Measurements from ENCODE around the gene PIAS1.
A peak's percentile ranks its signal among the peaks of the same experiment; 100 is the strongest.

PIAS1 gene

DNA sequence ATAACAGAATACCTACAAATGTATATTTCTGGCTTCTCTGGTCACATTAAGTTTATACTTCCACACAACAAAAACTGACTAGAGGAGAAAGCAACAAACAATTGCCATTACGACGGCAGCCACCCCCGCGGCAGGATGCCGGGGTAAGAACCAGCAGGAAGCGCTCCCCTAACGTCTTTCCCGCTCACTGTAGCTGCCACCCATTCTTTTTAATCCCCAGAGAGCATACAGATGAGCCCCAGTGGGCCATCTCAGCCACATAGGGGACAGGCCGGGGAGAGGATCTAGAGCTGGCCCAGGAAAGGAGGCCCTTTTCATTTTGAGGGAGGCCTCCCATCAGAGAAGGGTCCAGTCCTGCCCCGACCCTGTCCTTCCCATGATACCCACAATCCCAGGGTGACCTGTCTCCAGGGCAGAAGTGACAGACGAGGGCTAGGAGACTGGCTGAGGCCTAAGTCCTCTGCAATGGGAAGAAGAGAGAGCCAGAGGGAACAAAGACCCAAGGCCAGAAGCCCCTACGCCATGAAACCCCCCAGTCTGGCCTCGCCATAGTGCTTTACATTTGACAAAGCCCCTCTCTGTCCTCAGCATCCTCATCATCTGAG, 154.6 kb downstream of the PIAS1 start (continued):
- no peak for TF ChIP-seq ZNF404 (tag by site-specific recombination; IDR thresholded peaks at IDR 0.05)
- TF ChIP-seq BCL11A (tag by site-specific recombination; IDR thresholded peaks at IDR 0.05; ENCODE audit: low read depth) = no peak
- TF ChIP-seq, protein P1, sequence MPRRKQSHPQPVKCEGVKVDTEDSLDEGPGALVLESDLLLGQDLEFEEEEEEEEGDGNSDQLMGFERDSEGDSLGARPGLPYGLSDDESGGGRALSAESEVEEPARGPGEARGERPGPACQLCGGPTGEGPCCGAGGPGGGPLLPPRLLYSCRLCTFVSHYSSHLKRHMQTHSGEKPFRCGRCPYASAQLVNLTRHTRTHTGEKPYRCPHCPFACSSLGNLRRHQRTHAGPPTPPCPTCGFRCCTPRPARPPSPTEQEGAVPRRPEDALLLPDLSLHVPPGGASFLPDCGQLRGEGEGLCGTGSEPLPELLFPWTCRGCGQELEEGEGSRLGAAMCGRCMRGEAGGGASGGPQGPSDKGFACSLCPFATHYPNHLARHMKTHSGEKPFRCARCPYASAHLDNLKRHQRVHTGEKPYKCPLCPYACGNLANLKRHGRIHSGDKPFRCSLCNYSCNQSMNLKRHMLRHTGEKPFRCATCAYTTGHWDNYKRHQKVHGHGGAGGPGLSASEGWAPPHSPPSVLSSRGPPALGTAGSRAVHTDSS (tag by site-specific recombination; IDR thresholded peaks at IDR 0.05) = no peak
- TF ChIP-seq ZNF398 (tag by site-specific recombination; IDR thresholded peaks at IDR 0.05) = no peak
- TF ChIP-seq, protein P2, sequence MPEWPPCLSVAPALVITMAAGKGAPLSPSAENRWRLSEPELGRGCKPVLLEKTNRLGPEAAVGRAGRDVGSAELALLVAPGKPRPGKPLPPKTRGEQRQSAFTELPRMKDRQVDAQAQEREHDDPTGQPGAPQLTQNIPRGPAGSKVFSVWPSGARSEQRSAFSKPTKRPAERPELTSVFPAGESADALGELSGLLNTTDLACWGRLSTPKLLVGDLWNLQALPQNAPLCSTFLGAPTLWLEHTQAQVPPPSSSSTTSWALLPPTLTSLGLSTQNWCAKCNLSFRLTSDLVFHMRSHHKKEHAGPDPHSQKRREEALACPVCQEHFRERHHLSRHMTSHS (tag by site-specific recombination; IDR thresholded peaks at IDR 0.05) = no peak

GRCh38 chr15:68209272-68209671, 155.2 kb downstream of the PIAS1 start:
- Histone ChIP-seq H3K4me1 (ENCODE audit: control insufficient read depth, insufficient read depth, low read length) (no peaks in the 10 kb centered on the region), H3K4me3 (ENCODE audit: low read depth, low read length) (no peak overlapping the region), H3K27ac (ENCODE audit: extremely low read depth, low read depth, low read length) (no peak overlapping the region), H3K9me3 (ENCODE audit: control insufficient read depth, insufficient read depth, low read depth, low read length) (no peaks in the 10 kb centered on the region), H3K36me3 (ENCODE audit: control insufficient read depth in 2 of 2, insufficient read depth in 1 of 2, low read length in 2 of 2) (peaks cover 6 to 44% of the 10 kb centered on the region in 2 experiments; a peak in 2 of 3 replicates)
- CTCF ChIA-PET = interaction anchor here (1.5 kb wide), 1 partner anchor 15 kb away, joined by 3 read pairs; no protein-coding TSS in a partner anchor
- TF ChIP-seq ZNF529 (tag by site-specific recombination; IDR thresholded peaks at IDR 0.05; ENCODE audit: insufficient replicate concordance) = no peak
- TF ChIP-seq ZNF623 (tag by site-specific recombination; IDR thresholded peaks at IDR 0.05) = peak; percentile 54
- POLR2A ChIA-PET = no interaction called here

- Histone ChIP-seq H3K4me1 (ENCODE audit: control insufficient read depth, insufficient read depth, low read length) (no peaks in the 10 kb centered on the region), H3K27ac (ENCODE audit: extremely low read depth, low read depth, low read length) (no peak overlapping the region), H3K4me3 (ENCODE audit: low read depth, low read length) (no peak overlapping the region), H3K9me3 (ENCODE audit: control insufficient read depth, insufficient read depth, low read depth, low read length) (no peaks in the 10 kb centered on the region), H3K36me3 (ENCODE audit: control insufficient read depth in 2 of 2, insufficient read depth in 1 of 2, low read length in 2 of 2) (peaks cover 6 to 48% of the 10 kb centered on the region in 2 experiments; a peak in 2 of 3 replicates)
- ChIA-PET CTCF (interaction anchor here (0.6 to 2.8 kb wide), 7 partner anchors 10 to 813 kb away, joined by 3 to 8 read pairs (median 3); no protein-coding TSS in a partner anchor), POLR2A (no interaction called here)
- TF ChIP-seq ZNF391 (tag by site-specific recombination; IDR thresholded peaks at IDR 0.05; ENCODE audit: borderline replicate concordance, low read depth) (no peak), EGR2 (tag by site-specific recombination; IDR thresholded peaks at IDR 0.05; ENCODE audit: low read depth) (0 out of 2 replicates have a peak, but pooled peaks have one; percentile 19), ZBTB10 (tag by site-specific recombination; IDR thresholded peaks at IDR 0.05) (peak; percentile 42; the same call in 1 of the 2 replicates)
Observed at GRCh38 chr15:68209735-68210408, 155.8 kb downstream of the PIAS1 start.

Data from HEK293 (cell line).